Measurements from ENCODE around the gene DLX6.

Gene DLX6

GRCh38 chr7:97011104-97011503 lies 5.8 kb downstream of the DLX6 start:
- DNase-seq (ENCODE audit: low read depth), result no peak

- no peak for DNase-seq (ENCODE audit: low read depth)
These were observed 6.4 kb downstream of the DLX6 start for GRCh38 chr7:97011536-97012364.

GRCh38 chr7:97012365-97013133 lies 7.2 kb downstream of the DLX6 start:
- DNase-seq (ENCODE audit: low read depth), result no peak

- no peak for DNase-seq (ENCODE audit: low read depth)
These were observed 7.9 kb downstream of the DLX6 start for GRCh38 chr7:97013134-97013844.

- DNase-seq (ENCODE audit: low read depth), result no peak
These were observed 8.4 kb downstream of the DLX6 start for GRCh38 chr7:97013845-97014134.

- no peak for DNase-seq (ENCODE audit: low read depth)
These were observed 8.9 kb downstream of the DLX6 start for GRCh38 chr7:97014145-97014750.

GRCh38 chr7:97015279-97015678 lies 9.9 kb downstream of the DLX6 start:
- DNase-seq (ENCODE audit: low read depth), result no peak

DNA sequence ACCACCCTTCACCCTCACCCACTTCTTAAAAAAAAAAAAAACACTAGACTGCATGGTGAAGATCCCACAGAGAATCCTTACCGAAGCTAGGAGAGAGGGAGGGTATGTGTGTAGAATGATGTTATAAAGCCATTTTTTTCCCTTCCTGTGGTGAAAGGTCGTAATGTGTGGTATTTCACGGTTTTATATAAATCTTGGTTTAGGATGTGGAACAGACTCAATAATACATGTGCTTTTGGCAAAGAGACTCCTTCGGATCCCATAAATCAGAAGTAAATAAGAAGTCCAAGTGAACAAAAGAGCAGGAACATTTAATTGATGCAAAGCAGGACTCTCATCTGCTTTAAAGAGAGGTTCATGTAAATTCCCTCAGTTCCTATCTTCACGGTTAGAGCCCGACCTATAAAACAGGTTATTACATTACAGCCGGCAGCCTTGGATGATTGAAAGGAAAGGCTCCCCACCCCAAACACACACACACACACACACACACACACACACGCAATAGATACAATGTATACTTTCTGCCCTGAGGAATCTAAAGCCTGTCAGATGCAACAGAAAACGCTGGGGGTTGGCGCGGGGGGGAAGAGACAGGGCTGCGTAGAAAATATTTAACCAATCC lies 10.5 kb downstream of the DLX6 start:
- DNase-seq (ENCODE audit: low read depth), result no peak

DNA sequence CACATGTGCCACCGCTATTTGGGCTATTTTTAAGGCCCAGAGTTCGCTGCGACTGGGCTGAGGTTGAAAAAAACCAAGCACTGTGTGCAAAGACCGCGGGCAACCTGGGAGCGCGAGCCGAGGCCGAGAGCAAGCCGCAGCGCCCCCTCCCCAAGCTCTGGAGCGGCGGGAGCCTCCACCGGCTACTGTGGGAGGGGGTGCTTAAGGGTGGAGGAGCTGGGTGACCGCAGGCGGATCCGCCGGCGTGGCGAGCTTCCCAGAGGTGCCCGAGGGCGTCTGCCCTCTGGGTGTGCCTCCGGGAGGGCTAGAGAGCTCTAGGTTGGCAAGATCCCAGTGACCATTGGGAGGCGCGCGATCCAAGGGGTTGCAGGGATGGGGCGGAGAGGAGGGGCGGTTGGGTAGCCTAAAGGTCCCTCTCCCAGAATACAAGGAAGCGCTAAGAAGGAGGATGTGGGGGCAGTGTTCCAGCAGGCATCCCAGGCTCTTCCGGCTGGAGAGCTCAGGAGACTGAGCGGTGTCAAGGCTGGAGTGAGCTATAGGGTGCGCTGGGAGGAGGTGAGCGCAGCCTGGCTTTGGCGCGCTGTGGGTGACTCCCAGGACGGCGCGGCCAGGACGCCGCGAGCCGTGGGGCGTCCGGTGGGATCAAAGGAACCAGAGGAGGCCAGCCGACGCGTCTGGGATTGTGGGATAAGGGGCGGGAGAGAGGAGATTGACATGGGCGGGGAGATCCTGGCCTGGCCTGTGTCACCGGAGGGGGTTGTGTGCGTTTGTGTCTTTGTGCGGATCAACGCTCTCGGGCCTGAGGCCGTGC lies 11.2 kb downstream of the DLX6 start:
- no peak for DNase-seq (ENCODE audit: low read depth)

DNA sequence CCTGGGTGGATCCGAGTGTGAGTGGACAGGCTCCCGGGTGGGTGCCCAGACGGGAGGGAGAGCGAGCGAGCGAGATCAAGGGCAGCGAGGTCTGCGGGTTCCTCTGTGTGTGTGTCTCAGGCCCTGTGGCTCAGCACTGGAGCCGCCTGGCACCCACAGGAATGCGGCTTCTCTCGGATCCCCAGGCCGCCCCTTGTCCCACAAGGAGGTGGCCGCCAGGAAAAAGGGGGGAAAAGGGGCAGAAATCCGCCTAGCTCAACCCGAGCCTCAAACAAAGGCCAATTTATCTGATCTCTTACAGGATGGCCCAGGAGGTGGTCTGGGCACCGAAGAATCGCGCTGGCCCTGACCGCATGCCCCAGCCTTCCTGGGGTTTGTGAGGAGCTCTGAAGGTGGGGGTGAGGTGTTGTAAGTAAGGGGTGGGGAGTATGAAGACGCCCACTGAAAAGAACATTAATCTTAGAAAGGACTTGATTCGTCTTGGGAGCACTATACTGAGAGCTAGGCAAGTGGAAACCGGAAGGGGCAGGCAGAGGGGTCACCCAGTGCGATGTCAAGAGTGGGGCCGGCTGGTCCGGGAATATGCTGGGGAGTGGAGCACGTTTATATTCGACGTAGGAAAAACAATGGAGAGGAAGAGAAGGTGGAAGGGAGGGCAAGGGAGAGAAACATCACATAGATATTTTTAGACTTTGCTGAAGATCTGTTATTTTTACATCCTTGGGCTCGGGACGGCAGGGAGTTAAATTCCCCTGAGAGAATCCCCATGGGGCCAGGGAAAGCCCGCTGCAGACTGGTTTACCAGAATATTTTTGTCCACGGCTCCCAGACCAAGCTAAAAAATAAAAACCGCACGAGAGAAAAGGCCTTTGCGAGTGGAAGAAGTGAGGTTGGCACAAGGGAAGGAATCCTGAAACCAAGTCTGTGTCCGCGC lies 12.1 kb downstream of the DLX6 start:
- DNase-seq (ENCODE audit: low read depth), result no peak

- DNase-seq (ENCODE audit: low read depth), result no peak
These were observed 12.8 kb downstream of the DLX6 start for GRCh38 chr7:97018126-97018601.

DNA sequence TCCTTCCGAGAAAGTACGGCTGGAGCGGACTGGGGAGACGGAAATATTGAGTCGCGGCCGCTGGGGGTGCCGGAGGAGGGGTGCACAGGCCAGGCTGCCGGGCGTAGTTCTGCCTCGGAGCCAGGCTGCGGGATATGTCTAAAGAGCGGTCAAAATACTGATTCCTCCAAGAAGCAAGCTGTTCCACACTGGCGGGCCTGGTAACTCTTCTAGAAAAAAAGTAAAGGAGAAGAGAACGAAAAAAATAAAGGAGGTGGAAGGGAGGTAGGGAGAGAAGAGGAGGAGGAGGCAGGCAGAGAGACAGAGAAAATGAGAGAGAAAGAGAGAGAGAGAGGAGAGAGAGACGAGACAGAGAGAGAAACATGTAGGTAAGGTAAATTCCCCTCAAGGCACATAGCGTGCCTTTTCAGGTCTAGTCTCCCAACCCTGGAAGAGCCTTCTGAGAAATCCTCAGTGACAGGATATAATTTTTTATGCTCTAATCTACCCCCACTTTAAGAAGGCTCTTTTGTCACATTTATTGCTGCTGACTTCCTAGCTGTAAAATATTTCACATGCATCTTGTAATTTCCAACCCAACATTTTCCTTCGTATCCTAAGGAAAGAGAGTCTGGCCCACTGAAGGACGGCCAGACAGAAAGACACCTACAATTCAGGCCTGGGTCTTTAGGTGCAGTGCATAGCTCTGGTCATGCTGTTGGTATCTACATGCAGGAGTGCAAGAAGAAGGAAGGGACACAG lies 13.6 kb downstream of the DLX6 start:
- DNase-seq (ENCODE audit: low read depth), result no peak

DNA sequence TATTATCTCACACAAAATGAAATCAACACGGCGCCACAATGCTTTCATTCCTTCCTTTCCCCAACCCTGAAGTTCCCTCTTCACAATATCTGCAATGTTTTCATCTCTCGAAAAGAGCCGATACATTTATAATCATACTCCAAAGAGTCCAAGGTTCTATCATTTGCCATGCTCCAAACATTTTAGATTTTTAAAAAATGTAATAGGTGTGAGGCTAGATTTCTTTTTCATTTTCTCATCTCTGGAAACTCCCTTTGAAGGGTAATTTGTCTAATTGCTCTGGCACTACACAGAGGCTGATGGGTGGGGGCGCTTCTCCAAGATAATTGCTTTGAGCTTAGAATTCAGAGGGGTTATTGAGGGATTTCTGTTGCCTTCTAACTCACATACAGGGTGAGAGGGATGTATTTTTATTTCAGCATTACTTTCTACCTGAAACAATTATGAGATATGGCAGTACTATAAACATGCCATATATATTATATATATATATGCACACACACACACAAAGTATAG lies 14.4 kb downstream of the DLX6 start:
- DNase-seq (ENCODE audit: low read depth), result no peak

DNA sequence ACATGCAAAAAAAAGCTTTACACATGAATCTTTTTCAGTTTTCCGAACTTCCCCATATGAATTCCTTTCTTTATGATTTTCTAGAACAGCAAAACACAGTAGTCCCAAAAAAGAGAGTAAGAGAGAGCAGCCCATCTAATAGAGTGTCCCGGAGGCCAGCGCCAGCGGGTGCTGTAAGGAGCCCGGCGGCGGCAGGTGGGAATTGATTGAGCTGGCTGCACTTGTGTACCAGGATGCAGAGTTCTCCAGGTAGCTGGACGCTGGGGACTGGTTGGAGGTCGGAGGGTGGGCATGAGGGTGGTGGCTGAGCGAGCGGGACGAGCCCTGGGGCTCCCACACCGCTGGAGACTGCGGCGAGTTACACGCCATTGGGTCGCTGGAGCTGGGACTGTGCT lies 15.2 kb downstream of the DLX6 start:
- DNase-seq (ENCODE audit: low read depth), result no peak

- DNase-seq (ENCODE audit: low read depth), result no peak
These were observed 15.8 kb downstream of the DLX6 start for GRCh38 chr7:97020996-97021746.

DNA sequence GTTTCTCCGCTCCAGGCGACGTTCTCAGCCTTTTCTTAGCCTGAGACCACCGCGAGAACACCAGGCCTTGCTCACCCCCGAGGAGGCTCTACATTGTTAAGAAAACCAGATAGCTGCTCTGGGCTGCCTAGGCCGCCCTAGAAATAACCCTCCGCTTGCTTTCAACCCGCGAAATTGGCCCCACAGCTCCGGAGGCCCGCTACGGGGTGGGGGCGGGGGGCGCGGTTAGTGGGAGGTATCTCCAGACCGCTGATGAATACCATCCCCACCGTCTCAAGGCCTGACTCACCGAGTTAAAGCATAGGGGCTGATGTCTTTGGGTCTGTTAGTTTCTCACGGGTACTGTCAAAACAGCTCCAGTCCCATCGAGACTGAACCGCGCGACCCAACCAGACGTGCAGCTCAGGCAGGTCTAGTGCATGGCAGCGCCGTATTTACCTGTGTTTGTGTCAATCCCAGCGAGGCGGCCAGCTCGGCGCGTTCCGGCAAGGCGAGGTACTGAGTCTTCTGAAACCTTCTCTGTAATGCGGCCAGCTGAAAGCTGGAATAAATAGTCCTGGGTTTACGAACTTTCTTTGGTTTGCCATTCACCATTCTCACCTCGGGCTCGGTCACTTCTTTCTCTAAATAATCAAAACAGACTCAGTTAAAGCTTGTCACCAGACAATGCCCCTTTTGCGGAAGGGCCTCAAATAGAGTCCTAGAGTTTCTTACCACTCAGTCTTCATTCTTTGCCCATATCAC lies 16.6 kb downstream of the DLX6 start:
- no peak for DNase-seq (ENCODE audit: low read depth)

DNA sequence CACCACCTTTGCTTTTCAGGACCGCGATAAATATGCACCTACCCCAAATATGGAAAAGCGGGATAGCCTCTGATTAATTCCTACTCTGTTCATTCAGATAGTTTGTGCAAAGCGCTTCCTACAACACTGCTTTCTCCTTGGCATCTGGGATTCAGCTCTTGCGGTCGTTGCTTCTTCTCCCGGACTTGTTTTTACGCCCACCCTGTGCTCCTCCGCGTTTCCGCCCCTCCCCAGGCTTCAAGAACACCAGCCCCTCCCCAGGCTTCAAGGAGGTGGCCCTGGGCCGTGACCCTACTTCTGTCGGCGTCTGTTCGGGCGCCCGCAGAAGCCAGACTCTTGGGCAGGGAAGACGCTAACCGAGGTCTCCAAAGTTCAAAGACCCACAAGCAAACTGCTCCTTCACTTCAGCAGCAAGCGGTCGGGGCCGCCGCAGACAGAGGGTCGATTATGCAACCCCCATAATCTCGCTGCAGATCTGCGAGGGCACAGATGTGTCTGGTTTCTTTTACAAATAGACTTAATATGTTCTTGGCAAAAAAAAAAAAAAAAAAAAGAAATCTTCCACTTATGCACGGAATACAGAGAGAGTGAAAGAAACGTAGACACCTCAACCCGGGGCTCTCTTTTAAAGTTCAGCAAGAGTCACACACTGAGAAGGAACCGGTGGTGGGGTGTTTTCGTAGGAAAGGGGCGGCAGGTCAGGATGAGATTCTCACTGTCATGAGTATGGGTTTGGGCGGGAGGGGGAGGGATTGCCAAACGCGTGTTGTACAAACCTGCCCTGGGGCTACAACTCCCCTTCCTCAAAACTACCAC lies 17.3 kb downstream of the DLX6 start:
- no peak for DNase-seq (ENCODE audit: low read depth)
